GM19023 (cell line): ENCODE data around the gene ZNF646.

ENCODE experiments used
- ATAC-seq: cut with Tn5 transposase; IDR thresholded peaks from one replicate; pipeline ENCODE4 v1.9.1; 2021; ENCODE audit warnings: mild to moderate bottlenecking, moderate library complexity; ENCODE audit not compliant: unreplicated experiment

Gene ZNF646

DNA sequence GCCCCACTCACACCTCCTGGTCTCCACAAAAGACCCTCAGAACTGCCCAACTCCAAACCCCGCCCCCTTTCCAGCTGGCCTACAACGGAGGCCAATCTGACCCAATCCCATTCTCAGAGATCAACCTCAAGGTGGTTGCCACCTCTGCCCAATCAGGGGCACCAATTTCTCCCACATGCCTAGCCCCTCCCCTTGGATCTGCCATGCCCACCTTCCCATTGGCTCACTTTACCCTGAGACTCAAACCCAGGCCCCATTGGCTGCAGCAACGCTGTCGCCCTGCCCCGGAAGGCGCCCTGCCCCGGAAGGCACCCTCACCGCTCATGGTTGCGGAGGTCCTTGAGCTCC lies 10.8 kb upstream of the ZNF646 start:
- no peak for ATAC-seq

DNA sequence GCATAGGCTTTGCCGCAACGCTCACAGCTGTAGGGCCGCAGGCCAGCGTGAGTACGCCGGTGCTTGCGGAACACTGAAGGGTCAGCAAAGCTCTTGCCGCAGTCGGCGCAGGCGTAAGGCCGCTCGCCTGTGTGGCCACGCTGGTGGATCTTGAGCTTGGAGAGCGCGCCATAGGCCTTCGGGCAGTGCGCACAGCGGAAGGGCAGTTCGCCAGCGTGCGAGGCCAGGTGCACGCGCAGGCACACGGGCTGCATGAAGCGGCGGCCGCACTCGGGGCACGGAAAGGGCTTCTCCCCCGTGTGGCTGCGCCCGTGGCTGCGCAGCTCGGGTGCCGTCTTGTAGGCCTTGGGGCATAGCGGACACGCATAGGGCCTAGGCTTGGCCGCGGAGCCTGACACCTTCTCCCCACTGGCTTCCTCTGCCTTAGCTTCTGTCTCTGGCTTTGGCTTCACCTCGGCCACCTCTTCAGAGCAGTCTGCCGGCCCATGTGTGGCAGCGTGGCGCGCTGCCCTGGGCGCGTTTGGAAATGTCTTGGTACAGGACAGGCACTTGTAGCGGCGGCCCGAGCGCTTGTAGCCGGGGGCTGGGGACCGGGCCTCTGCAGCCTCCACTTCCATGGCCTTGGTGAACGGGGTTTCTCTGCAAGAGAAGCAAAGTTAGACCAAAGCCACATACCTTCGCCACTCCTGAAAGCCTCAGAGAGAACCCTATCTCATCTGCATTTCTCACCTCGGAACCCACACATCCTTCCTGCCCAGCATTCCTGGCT lies 10.2 kb upstream of the ZNF646 start:
- ATAC-seq = no peak

DNA sequence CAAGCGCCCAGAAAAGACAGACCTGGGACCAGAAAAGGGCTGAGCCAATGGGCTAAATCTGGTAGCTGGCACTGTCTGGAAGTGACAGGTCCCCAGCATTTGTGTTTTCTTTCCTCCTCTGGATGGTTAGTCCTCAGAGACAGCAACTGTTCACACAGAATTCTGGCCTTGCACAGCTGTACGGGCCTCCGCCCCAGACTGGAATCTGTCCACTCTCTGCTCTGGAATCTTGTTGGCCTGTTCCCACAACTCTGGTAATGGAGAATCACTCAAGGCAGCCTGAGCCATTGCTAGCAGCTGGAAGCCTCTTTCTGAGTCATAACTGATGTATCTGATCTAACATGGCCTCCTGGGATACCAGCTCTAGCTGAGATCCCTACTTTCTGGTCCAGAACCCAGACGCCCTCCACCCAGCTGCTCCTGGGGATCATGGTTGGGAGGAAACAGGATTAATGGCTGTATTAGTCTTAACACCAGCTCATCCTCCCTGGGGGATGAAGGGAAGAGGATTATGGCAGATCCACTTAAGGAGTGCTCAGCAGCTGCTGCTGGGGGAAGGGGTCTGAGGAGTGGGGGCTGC lies 9.2 kb upstream of the ZNF646 start:
- ATAC-seq = no peak

- no peak for ATAC-seq
Observed at GRCh38 chr16:31067342-31067741, 6.9 kb upstream of the ZNF646 start.

- no peak for ATAC-seq
Observed at GRCh38 chr16:31071861-31072260, 2.4 kb upstream of the ZNF646 start.

DNA sequence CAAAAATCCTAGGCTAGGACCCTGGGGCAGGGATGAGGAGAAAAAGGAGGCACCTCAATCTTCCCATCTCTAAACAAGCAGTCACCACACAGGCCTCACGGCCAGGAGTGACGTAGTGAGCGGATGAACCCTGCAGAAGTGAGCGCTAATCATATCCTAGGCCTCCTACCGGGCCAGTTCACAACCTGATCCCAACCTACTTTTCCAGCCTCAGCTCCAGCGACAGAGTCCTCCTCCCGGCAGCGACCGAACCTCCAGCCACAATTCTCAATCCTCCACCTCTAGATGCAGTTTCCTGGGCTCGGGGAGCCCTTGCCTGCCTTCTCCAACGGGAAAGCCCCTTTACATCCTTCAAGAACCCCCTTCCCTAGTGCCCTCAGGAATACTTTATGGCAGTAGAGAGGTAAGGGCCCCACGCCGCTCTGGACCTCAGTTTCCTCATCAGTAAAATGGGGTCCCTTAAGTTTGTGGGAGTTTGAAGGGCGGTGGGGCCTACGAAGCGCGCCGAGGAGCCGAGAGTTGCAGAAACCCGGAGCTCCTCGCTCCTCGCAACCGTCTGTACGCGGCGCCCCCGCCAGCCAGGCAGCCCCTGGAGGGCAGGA lies 1.6 kb upstream of the ZNF646 start:
- ATAC-seq = no peak

GRCh38 chr16:31073142-31073969 lies 866 bp upstream of the ZNF646 start:
- peak; percentile 58 for ATAC-seq

GRCh38 chr16:31074814-31075183 lies 577 bp downstream of the ZNF646 start:
- ATAC-seq = no peak

DNA sequence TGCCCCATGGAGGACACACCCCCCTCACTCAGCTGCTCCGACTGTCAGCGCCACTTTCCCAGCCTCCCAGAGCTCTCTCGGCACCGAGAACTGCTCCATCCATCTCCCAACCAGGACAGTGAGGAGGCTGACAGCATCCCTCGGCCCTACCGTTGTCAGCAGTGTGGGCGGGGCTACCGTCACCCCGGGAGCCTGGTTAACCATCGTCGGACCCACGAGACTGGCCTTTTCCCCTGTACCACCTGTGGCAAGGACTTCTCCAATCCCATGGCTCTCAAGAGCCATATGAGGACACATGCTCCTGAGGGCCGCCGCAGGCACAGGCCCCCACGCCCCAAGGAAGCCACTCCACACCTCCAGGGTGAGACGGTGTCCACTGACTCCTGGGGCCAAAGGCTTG lies 2.1 kb downstream of the ZNF646 start:
- ATAC-seq = no peak

GRCh38 chr16:31077024-31077423 lies 2.8 kb downstream of the ZNF646 start:
- no peak for ATAC-seq

- no peak for ATAC-seq
Observed at GRCh38 chr16:31077592-31078396, 3.6 kb downstream of the ZNF646 start.

DNA sequence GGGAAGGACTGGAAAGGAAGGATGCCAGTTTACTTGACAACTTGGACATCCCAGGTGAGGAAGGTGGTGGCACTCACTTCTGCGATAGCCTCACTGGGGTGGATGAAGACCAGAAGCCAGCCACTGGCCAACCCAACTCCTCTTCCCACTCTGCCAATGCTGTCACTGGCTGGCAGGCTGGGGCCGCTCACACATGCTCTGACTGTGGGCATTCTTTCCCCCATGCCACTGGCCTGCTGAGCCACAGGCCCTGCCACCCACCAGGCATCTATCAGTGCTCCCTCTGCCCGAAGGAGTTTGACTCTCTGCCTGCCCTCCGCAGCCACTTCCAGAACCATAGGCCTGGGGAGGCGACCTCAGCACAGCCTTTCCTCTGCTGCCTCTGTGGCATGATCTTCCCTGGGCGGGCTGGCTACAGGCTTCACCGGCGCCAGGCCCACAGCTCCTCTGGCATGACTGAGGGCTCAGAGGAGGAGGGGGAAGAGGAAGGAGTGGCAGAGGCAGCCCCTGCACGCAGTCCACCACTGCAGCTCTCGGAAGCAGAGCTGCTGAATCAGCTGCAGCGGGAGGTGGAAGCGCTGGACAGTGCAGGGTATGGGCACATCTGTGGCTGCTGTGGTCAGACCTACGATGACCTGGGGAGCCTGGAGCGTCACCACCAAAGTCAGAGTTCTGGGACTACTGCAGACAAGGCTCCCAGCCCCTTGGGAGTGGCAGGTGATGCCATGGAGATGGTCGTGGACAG lies 4.5 kb downstream of the ZNF646 start:
- no peak for ATAC-seq

GRCh38 chr16:31079342-31079944 lies 5.2 kb downstream of the ZNF646 start:
- no peak for ATAC-seq

DNA sequence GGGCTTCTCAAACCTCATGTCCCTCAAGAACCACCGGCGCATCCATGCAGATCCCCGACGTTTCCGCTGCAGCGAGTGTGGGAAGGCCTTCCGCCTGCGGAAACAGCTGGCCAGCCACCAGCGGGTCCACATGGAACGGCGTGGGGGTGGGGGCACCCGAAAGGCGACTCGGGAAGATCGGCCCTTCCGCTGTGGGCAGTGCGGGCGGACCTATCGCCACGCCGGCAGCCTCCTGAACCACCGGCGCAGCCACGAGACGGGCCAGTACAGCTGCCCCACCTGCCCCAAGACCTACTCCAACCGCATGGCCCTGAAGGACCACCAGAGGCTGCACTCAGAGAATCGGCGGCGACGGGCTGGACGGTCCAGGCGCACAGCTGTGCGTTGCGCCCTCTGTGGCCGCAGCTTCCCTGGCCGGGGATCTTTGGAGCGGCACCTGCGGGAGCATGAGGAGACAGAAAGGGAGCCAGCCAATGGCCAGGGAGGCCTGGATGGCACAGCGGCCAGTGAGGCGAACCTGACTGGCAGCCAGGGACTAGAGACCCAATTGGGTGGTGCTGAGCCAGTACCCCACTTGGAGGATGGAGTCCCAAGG lies 5.9 kb downstream of the ZNF646 start:
- no peak for ATAC-seq

- ATAC-seq = no peak
Observed at GRCh38 chr16:31080756-31081419, 6.7 kb downstream of the ZNF646 start.

DNA sequence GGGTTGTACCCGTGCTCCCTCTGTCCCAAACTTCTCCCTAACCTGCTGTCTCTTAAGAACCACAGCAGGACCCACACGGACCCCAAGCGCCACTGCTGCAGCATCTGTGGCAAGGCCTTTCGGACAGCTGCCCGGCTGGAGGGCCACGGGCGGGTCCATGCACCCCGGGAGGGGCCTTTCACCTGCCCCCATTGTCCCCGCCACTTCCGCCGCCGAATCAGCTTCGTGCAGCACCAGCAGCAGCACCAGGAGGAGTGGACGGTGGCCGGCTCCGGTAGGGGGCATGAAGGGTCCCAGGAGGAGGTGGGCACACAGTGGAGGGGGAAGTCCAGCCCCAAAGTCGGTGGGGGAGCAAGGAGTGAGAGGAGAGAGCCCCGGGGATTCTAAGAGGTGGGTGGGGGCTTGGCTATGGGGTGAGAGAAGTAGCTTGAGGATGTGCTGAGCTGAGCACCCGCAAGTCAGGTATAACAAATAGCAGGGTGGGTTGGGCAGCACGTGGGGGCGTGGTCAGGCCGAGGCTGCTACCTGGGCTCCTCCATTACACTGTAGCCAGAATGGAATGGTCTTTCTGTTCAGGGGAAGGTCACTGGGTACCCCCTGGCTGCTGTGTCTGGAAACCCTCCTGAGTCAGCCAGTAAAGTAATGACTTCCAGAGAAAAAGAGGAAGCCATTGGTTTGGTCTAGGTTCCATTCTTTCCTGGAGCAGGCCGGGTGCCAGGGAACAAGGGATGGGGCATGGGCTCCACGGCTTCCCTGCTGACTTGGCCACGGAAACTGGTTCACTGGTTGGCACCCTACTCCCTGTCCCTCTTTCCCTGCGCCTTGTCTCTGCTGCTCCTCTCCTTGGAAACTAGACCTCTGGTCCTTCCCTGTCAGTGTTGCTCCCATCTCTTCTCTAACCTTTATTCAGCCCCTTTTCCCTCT lies 7.5 kb downstream of the ZNF646 start:
- no peak for ATAC-seq

DNA sequence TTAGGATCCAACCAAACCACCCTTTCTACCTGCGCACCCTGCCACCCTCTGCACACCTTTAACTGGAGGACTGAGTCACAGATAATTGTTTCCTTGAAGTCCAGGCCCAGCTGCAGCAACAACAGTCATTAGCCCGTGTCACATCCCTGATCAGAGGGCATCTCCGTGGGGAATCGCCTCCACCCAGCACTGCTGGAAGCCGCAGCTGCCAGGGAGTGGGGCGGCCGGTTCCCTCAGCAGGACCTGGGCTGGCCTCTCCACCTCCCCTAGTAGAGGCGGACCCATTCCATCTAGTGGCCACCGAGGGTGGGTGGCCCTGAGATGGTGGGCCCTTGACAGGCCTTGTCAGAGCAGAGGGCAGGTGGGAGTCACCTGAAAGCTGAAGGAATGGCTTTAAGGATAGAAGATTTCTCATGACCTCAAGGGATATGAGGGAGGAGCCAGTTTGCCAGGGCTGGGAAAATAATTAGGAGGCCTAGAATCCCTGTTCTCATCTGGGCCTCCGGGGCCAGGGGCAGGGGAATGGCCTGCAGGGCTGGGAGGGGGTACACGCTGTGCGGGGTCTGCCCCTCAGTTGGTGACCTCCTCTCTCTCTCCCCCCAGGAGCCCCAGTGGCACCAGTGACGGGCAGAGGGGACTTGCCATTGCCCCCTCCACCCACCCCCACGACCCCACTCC lies 8.3 kb downstream of the ZNF646 start:
- ATAC-seq = no peak
